ENCODE data around the gene CLEC4E.
"Not testable (repeated sequence)": the region's sequence is repeated elsewhere in the genome, so short reads cannot be mapped to it uniquely, and the experiment has no call there.

Gene CLEC4E, protein sequence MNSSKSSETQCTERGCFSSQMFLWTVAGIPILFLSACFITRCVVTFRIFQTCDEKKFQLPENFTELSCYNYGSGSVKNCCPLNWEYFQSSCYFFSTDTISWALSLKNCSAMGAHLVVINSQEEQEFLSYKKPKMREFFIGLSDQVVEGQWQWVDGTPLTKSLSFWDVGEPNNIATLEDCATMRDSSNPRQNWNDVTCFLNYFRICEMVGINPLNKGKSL

DNA sequence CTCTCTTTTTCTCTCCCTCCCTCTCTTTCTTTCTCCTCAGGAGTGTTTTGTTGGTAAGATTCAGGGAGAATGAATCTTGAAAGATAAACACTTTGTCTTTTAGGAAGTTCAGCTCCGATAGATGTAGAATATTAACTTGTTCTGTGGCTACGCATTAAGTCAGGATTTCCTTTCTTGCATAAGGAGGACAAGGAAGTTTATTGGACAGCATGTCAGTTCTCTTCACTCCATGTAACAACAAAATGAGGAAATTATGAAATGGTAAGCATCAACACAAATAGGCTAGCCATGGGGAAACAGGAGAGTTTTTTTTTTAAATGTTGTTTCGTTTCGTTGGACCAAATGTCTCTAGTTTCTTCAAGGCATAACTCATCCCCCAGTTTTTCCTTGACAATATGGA lies at the start of gene CLEC4E:
Gene CLEC4E, minus strand, starts transcription at position 75 of the 400 bp plus-strand sequence. CDS start 108 bp downstream, outside the sequence.
- not testable (repeated sequence) for DNase-seq (ENCODE audit: low spot score)

DNA sequence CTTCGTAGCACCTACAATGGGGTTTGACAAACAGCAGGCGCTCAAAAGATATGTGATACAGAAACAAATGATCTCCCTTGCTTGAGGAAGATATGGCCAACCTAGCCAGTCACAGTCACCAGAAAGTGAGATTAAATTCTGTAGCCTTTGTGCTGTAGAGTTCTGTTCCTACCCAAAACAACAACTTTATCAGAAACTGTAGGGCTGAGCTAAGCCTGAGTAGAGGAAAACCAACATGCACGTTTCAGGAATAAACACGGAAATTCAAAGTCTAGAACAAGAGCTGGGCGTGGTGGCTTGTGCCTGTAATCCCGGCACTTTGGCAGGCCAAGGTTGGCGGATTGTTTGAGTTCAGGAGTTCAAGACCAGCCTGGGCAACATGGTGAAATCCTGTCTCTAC lies 49.0 kb upstream of the CLEC4E start:
- no peak for DNase-seq (ENCODE audit: low spot score)

- not testable (repeated sequence) for DNase-seq (ENCODE audit: low spot score)
Measured at GRCh38 chr12:8584478-8584877, 43.8 kb upstream of the CLEC4E start.

- DNase-seq (ENCODE audit: low spot score) = no peak
Measured at GRCh38 chr12:8584004-8584403, 43.3 kb upstream of the CLEC4E start.

DNA sequence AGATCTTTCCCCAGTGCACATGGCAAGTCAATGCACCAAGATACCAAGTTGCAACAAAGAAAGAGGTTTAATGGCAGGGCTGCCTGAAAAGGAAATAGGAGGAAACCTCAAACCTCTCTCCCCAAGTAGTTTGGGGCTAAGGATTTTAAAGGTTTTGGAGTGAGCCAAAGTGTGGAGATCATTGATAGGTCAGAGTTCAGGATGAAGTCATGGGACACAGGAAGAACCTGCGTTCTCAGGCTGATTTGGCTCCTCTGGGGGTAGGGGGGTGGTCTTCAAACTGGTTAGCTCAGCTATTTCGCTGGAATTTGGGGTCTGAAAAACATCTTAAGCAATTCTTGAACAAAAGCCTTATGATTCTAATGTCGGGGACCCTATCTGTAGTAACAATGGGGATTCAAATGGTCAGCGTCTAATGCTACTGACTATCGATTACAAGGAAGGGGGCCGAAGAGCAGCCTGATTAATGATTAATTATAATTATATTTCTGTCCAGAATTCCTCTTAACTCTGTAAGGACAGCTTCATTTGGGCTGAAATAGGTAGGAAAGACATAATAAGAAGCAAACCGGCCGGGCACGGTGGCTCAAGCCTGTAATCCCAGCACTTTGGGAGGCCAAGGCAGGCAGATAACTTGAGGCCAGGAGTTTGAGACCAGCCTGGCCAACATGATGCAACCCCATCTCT lies 40.5 kb upstream of the CLEC4E start:
- no peak for DNase-seq (ENCODE audit: low spot score)

DNA sequence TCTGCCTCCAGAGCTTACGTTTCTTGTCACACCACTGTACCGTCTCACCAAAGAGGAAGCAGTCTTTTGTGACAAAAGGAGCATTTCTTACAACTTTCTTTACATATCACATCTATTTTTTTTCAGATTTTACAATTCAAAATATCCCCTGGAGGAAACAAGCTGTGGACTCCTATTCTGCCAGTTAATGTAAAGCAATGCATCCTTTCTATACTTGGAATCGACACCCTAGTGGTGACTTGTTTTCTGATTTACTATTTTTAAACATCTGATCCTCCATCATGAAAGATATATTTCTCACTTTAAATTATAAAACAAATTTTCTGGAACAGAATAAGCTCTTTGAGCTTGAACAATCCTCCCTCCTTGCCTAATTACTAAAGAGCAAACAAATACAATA lies 37.2 kb upstream of the CLEC4E start:
- peak; percentile 12 for DNase-seq (ENCODE audit: low spot score)

DNA sequence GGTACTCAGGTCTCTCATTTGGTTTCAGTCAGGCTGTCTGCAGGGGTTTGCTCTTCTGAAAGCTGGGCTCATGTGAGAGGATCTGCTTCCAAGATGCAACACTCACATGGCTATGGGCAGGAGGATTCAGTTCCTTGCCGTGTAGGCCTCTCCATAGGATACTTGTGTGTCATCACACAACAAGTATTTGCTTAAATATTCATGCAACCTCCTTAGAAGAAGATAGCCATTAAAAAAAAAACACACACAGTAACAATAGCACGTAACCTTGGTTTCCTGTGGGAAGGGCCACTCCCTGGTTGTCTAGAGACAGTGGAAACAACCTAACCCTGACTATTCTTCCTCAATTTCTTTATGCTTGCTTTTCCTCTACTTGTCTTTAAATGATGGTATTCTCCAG lies 31.8 kb upstream of the CLEC4E start:
- no peak for DNase-seq (ENCODE audit: low spot score)

GRCh38 chr12:8566525-8566924 lies 25.8 kb upstream of the CLEC4E start:
- no peak for DNase-seq (ENCODE audit: low spot score)

GRCh38 chr12:8566052-8566451 lies 25.3 kb upstream of the CLEC4E start:
- not testable (repeated sequence) for DNase-seq (ENCODE audit: low spot score)

DNA sequence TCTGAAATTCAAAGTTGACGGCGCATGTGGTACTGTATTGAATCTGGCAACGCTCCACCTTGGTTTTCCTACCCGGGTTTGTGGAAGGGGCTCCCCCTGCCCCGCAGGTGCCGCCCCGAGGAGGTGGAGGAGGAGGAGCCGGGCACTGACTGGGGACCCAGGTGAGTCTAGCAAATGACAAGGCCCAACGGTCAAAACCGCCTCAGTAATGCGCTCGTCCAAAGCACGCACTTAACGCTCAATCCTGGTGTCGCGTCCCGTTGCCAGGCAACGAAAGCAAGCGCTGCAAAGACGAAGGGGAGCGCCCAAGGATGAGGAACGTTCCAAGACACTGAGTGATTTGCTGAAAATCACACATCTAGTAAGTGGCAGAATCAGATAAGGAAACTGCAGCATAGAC lies 24.0 kb upstream of the CLEC4E start:
- DNase-seq (ENCODE audit: low spot score) = no peak

DNA sequence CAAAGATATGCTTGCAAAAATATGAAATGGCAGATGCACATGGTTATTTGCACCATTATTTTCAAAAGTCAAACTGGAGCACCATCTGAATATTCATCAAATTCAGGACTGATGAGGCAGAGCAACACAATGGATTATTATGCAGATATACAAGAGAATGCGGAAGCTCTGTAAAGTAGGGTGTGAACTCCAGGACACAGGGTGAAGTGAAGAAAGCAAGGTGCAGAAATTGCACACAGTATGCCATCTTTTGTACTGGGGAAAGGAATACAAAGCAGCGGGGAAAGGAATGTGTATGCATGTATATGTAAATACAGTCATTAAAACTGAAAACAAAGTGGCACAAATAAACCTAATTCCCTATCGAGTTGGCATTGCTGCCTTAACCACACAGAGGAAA lies 22.7 kb upstream of the CLEC4E start:
- no peak for DNase-seq (ENCODE audit: low spot score)

DNA sequence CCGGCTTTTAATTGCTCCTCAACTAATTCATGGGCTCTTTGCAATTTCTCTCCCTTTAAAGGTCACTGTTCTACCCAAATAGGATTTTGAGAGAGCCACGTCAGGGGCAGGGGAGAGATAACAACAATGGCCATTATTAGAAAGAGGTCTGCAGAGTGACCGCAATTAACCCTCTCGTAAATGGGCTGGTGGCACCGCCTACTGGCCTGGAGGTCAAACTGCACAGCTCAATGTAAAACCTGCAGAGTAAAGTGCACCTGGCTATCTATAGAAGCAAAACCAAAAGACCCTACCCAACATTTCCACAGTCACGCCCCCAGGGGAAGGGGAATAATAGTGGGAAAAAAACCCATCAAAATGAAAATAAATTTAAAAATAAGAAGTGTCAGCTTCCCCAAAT lies 21.6 kb upstream of the CLEC4E start:
- DNase-seq (ENCODE audit: low spot score) = no peak

GRCh38 chr12:8561011-8561410 lies 20.3 kb upstream of the CLEC4E start:
- no peak for DNase-seq (ENCODE audit: low spot score)

- DNase-seq (ENCODE audit: low spot score) = no peak
Measured at GRCh38 chr12:8559676-8560075, 19.0 kb upstream of the CLEC4E start.

GRCh38 chr12:8556531-8557097 lies 15.9 kb upstream of the CLEC4E start:
- no peak for DNase-seq (ENCODE audit: low spot score)

GRCh38 chr12:8554451-8555195 lies 13.9 kb upstream of the CLEC4E start:
- DNase-seq (ENCODE audit: low spot score) = no peak

- DNase-seq (ENCODE audit: low spot score) = no peak
Measured at GRCh38 chr12:8553088-8553627, 12.5 kb upstream of the CLEC4E start.

DNA sequence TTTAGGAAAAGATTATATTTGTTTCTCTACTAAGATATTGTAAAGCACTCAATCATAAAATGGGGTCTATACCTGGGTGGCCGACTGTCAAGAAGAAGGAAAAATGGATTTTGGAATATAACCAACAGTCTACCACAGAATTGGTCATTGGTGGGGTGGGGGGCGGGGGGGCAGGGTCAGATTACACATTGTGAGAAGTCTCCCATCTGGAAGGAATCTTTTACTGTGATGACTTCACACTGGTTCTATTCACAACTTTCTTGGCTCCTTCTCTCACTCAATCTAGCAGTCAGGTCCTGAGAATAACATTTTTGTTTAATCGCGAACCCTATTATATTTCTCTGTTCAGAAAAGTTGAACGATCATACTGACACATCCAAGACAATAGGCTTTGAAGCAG lies 8.7 kb upstream of the CLEC4E start:
- DNase-seq (ENCODE audit: low spot score) = no peak

DNA sequence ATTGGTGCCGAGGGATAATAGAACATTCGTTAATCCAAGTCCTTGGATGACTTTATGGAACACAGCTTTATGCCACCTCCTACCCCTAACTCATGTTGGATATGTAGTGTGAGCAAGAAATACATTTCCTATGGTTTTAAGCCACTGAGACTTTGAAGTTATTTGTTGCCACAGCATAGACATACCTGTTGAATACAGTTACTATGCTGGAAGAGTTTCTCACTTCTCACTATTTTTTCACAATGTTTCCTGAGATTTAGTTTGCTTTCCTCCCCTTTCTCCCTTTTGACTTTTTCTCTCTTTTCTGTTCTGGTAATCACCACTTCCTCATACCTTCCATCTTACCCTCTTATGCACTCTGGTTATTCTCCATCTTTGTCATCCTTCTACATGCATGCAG lies 7.5 kb upstream of the CLEC4E start:
- DNase-seq (ENCODE audit: low spot score) = no peak

- no peak for DNase-seq (ENCODE audit: low spot score)
Measured at GRCh38 chr12:8547645-8548044, 6.9 kb upstream of the CLEC4E start.

GRCh38 chr12:8546591-8546990 lies 5.9 kb upstream of the CLEC4E start:
- DNase-seq (ENCODE audit: low spot score) = no peak

DNA sequence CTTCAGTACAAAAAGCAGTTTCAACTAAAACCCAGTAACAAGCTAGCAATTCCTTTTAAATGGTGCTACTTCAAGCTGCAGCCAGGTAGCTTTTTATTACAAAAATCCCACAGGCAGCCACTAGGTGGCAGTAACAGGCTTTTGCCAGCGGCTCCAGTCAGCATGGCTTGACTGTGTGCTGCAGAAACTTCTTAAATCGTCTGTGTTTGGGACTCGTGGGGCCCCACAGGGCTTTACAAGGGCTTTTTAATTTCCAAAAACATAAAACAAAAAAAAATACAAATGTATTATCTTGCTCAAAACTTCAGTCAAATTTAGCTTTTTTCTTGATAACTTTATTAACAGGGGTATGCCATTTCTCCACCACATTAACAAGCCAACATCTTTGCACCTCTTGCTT lies 3.6 kb upstream of the CLEC4E start:
- peak; percentile 72 for DNase-seq (ENCODE audit: low spot score)

DNA sequence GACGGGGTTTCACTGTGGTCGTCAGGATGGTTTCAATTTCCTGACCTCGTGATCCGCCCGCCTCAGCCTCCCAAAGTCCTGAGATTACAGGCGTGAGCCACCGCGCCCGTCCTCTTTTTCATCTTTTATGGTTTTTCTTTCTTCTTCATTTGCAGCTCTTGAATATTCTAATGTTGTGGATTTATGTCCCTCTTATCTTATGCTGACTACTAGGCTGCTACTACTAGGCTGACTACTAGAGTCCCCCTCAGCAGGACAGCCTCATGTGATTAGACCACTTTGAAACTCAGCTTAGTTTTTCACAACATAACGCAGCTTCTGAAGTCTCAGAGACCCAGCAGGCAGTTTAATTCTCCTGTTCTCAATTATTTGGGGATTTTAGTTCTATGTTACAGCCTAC lies 857 bp upstream of the CLEC4E start:
- no peak for DNase-seq (ENCODE audit: low spot score)

Measured in germinal center (tissue), 1 donor.